Activated CD8-positive, alpha-beta memory T cell treated with anti-CD3 and anti-CD28 coated beads for 36 hours (primary cell): ENCODE measurements around the gene EPHB1. TPM values are rescaled to one million over a fixed set of nuclear protein-coding genes. Genes with fewer than 3 reads are reported as not detected.

Experiments
- CTCF ChIA-PET: fragments of 350-600 bp; sonication (Branson Sonifier 250); formaldehyde crosslinking; loops from one replicate; lab custom pipeline; 2021; ENCODE audit warnings: antibody characterized with exemption; lab: Charles Lee
- POLR2A ChIA-PET: fragments of 350-600 bp; sonication (Branson Sonifier 250); formaldehyde crosslinking; loops from one replicate; lab custom pipeline; 2021; ENCODE audit warnings: antibody characterized with exemption; lab: Charles Lee
- total RNA-seq, 2 experiments: library from RNA; stranded (reverse); gene quantifications; one replicate each; pipeline ENCODE4 v1.2.3, GENCODE V29; 2021

EPHB1 gene
- not detected for total RNA-seq

DNA sequence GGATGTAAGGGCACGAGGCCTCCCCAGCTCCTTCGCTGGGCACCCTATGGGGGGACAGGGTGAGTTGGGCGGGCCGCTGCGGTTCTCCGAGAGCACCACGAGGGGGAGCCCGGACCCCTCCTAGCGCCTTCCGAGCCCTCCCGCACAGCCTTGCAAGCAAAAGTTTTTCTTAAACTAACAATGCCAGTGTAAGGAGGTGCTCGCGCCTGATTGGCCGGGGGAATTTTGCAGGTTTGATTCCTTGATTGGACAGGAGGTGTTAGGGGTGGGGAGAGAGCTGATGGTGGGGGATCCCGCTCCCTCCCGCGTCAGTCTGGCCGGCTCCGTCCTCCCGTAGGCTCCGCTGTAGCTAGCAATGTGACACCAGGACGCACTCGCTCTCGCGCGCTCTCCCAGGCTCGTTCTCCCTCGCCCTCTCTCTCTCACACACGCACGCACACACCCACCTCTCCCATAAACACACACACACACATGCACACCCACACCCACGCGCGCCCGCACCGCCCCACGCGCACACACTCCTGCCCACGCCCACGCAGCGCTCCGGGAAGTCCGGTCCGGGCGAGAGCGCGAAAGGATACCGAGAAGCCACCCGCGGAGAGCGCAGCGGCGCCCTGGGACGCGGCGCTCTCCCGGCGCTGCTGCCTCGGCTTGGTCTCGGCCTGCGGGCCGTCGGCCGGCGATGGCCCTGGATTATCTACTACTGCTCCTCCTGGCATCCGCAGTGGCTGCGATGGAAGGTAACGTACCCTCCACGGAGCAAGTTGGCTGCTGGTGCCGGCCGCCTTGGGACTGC is at the start of gene EPHB1:
Gene EPHB1, plus strand, starts transcription at position 311 of the 796 bp plus-strand sequence.
- ChIA-PET CTCF (interaction anchor here (0.7 to 1.3 kb wide), 5 partner anchors 9 to 707 kb away, joined by 3 read pairs; no protein-coding TSS in a partner anchor), POLR2A (no interaction called here)

DNA sequence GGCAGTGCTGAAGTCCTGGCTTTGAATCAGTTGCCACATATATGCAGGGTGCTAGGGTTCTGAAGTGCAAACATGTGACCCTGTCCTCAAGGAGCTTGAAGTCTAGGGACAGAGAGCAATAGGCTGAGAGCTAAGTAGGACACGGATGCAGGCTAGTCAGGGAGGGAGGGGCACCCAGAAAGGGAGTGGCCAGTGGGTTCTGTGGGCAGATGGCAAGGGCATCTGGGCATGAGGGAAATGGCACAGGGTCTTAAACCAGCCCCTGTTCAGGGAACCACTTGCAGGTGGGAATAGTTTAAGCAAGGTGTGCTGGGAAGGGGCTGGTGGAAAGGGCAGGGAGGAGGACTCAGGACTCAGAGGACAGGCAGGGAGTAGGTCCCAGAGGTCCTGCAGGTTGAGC is 46.4 kb upstream of the EPHB1 start:
- CTCF ChIA-PET: no interaction called here
- POLR2A ChIA-PET: no interaction called here

DNA sequence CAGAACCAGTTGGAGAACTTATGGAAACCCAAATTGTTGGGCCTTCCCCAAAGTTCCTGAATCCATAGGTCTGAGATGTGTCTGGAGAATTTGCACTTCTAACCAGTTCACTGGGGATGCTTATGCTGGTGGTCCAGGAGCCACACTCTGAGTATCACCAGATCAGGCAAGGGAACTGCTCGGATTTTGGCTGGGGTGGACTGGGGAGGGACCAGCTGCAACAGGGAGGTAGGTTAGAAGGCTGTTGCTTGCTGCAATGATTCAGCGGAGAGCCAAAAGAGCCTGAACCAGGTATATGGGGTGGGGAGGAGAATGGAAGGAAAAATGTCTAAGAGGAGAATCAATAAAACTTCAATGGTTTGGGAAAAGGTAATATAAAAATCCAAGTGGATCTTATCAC is 45.9 kb upstream of the EPHB1 start:
- POLR2A ChIA-PET: no interaction called here

DNA sequence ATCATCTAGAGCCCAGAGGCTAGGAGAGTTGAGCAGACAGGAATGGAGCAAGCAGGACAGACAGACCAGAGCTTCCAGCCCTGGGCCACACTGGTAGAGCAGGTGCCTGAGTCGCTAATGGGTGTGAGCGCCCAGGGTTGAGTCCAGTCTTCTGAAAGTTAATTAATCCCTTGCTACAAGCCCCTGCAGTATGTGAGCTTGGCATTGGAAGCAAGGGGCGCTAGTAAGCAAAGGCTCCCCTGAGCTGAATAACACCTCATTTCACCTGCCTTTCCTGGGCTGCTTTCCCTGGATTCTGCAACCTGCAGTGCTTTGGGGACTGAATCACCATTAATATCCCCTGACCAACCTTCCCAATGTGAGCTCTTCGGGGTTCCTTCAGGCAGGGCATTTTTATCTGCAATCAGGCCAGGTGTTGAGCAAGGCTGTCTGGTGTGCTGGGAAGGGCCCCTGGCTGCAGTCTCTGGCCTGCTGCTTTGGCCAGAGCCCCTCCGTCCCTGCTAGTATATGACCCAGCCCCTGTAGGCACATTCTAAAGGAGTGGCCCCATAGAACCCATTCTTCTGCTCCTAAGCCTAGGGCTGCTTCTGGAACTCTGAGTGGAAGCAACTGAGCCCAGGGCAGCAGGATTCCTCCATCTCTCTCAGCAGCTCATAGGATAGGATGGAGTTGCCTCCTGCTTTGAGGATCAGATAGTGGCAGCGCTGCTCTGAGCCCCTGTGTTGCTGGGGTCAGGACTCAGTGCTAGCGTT is 45.1 kb upstream of the EPHB1 start:
- ChIA-PET CTCF (interaction anchor here (0.6 kb wide), 1 partner anchor 261 kb away, joined by 3 read pairs; no protein-coding TSS in a partner anchor), POLR2A (no interaction called here)

More for the DNA sequence above, 45.9 kb upstream of the EPHB1 start:
- CTCF ChIA-PET: no interaction called here

DNA sequence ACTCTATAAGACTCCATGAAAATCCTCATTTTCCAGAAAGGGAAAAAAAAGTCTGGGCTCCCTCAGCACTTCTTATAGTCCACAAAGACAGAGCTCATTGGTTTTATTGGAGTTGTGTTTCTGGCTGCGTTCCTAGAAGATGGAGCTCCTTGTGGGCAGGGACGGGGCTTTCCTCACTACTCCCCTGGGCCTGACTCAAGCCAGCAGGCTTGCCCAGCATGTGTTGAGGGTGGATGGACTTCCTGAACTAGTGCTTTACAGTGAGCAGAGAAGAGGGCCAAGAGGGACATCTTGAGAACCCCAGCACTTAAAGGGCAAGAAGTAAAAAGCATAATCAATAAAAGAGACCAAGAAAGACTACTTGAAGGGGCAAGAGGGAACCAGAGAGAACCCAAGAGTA is 43.2 kb upstream of the EPHB1 start:
- POLR2A ChIA-PET: no interaction called here
- CTCF ChIA-PET: no interaction called here

DNA sequence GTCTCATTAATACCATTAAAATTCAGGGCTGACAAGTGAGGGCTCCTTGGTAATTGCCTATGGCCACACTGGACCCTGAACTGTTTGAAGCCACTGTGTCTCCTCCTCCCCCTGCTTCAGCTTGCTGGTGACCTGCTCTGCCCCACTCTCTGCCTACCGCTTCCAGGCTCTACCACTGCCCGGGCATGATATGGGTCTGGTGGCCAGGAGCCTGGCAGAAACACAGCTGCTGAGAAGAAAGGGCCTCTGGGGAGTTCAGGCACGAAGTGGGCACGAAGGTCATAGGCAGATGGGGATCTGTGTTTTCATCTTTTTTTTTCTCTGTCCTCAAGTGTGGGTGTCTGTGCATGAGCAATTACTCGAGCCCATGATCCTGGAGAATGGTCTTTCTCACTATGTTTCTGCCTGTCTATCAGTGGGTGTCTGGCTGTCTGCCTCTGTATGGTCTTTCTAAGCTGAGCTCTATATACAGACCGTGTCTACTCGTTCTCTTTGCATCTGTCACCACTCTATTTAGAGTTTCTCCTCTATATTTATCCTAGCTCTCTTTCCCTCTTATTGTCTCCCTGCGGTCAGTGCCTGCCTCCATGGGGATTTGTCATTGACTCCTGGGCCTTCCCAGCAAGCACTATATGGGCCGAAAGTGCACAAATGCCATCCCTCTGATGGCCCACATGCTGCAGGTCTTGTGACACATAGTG is 42.1 kb upstream of the EPHB1 start:
- POLR2A ChIA-PET: no interaction called here
- CTCF ChIA-PET: no interaction called here

DNA sequence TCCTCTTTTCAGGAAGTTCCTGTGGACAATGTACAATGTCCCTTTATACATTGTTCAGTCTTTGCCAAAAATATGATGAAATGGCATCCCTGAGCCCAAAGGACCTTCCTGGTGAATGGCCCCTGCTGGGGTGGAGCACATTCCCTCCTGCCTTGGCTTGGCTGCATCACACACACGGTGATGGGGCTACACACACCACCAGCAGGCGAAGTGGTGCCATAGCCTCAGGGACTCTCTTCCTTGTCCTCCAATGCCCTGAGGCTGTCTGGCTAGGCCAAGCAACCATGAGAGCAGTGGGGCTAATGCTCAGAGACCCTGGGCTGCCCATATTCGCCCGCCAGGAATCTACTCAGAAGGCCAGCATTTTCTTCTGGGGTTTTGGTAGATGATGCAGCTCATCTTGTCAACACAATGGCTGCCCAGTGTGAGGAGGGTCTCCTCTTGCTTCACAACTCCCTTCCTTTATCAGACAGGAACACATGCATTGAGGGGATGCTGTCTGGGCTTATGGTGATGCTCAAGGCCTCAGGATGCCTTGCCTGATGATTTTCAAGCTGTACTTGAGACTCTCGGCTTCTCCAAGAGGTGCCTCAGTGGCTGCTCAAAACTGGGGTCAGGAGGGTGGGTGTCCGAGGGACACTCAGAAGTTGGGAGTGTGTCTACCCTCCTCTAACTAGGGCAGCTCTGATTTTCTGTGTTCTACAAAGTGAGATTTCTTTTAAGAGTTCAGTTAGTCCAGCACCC is 40.9 kb upstream of the EPHB1 start:
- POLR2A ChIA-PET: no interaction called here
- CTCF ChIA-PET: interaction anchor here (0.8 to 1.8 kb wide), 4 partner anchors 10 to 762 kb away, joined by 3 to 13 read pairs (median 4); no protein-coding TSS in a partner anchor

DNA sequence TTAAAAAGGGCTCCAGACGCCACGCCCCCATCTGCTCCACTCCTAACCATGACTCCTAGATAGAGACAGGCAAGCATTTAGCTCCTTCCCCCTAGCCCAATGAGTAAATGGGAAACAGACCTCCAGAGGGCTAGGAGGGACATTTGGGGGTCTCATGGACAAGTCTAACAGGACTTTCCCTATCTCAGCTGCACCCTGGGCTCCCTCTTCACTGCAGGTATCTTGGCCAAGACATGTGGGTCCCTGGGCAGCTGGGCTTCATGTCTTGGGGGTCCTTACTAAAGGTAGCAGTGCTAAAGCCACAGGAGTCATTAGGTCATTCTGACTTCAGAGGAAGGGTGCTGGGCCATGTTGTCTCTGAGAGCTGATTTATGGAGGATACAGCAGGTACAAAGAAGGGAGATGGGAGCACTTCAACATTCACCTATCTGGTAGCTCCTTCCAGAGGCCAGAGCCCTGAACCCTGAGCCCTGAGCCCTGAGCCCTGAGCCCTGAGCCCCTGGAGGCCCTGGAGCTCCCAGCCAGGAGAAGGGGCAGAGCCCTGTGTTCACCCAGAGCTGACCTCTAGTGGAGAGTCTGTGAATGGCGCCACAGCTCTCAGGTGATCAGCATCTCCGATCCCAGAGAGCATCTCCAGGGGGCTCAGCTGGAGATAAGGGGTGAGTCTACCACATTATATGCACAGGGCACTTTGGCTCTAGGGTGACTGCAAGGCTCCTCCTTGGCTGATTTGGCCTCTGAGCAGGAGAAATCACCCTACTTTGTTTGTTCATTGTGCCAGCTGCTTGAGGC is 40.1 kb upstream of the EPHB1 start:
- ChIA-PET CTCF (interaction anchor here (0.8 to 1.8 kb wide), 4 partner anchors 9 to 763 kb away, joined by 3 to 13 read pairs (median 4); no protein-coding TSS in a partner anchor), POLR2A (no interaction called here)

DNA sequence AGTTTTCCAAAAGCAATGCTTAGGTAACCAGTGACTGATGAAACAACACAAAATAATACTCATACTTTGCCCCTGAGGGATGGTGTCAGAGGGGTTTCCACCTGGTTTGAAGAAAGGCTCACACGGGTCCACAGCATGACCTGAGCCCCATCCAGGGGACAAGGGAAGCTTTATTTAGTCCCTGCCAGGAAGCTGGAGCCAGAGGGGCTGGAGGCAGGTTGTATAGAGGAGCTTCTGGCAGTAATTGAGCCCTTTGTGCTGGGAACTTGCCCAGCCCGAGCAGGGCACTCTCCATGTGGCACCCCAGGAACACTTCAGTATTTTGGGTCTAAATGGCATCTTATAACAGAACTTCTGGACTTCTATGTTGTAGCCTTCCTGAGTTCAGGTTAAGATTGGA is 39.2 kb upstream of the EPHB1 start:
- ChIA-PET CTCF (interaction anchor here (1.1 to 1.8 kb wide), 2 partner anchors 8 to 154 kb away, joined by 4 to 13 read pairs; no protein-coding TSS in a partner anchor), POLR2A (no interaction called here)

DNA sequence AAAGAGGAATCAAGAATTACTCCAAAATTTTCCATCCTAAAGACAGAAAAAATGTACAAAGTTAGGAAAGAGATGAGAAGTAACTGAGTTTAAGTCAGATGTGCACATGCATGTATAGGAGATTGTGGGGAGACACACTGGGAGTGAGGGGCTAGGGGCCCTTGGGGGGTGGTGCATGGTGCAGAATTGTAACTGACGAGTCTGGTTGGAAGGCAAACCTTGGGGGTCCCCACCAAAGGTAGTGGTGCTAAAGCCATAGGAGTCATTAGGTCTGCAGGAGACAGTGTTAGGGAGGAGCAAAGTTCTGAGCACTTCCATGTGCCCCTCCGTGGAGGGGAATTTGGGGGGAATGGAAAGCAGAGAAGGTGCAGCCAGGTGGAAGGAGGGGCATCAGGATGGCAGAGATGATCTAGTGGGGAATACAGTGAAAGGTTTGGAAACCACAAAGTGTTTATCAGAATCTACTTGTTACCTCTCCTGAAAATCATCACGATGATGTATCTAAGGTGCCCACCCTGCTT is 37.5 kb upstream of the EPHB1 start:
- CTCF ChIA-PET: no interaction called here
- POLR2A ChIA-PET: no interaction called here

DNA sequence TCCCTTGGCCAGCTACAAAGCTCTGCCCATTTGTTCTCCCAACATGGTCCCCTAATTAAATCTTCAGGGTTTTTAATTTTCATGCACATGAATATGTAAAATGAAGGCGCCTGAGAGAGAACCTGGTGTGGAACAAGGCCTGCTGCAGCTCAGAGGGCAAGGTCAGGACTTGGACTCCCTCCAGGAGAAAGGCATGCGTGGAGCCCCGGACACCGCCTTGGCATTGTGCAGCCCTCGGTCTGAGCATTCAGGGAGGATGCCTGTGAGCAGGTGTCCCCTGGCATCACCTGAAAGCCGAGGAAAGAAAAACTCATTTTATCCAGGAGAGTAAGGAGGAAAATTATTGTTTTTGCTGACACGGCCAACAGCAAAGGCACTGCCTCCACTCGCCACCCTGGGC is 33.8 kb upstream of the EPHB1 start:
- CTCF ChIA-PET: no interaction called here
- POLR2A ChIA-PET: no interaction called here

DNA sequence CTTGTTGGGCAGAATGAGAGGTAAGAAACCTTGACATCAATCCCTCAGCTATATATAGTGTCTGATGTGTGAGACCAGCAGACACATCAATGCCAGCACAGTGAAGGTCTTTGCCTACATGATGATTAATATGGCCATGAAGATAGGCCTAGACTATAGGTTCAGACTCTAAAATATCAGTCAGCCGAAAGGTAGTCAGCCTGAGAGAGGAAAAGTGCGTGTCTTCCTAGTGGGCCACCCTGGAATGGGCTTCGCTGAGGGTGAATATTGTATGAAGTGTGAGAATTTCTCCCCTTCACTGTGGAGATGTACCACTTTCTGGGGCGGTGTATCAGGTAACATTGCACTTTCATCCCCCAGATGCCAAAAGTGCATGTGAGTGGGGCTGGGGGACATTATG is 33.0 kb upstream of the EPHB1 start:
- ChIA-PET CTCF (no interaction called here), POLR2A (no interaction called here)

DNA sequence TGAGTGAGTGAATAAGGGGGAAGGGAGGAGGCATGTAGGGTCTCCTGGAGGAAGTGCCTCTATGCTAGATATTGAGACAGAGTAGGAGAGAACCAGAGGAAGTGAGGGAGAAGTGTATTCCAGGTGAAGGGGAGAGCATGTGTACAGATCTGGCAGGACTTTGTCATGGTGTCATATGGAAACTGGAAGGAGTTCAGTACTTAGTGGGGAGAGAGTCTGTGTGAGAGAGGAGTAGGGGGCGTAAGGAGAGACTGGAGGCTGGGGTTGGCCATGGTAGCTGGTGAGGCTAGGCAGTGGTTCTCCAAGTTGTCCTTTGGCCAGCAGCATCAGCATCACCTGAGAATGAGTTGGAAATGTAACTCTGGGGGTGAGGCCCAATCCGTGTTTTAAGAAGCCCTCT is 29.6 kb upstream of the EPHB1 start:
- CTCF ChIA-PET: no interaction called here
- POLR2A ChIA-PET: no interaction called here

DNA sequence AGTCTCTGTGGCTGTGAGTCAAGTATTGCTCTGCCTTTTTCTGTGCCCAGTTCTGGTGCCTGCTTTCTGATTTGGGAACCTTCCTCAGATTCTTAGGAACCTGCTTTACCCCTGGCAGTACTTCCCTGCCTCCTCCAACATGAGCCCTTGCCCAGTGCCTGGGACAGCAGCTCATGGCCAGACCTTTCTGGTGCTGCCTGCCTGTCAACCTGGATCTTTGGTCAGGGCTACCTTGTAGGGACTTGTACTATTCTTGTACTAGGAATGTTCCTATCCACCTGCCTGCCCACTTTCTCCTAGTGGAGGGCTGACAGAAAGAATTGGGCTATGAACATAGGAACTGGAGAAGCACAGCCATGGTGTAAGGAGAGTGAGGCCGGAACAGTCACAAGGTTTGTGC is 28.8 kb upstream of the EPHB1 start:
- POLR2A ChIA-PET: no interaction called here
- CTCF ChIA-PET: no interaction called here

DNA sequence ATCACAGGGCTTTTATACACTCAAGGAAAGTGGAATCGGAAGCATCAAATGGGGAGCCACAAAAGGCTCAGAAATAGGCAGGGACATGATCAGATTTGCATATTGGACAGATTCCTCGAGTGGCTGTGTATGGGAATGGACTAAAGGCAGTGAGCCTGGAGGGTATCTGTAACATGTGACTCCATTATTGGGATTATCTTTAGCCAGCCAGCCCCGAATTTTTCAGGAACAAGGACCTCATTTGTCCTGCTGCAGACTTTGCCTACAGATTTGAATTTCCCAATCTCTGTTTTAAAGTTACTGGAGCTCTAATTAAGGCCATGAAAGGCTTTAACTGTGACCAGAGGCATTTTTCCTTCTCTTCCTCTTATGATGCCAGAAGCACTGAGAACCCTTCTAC is 26.9 kb upstream of the EPHB1 start:
- ChIA-PET CTCF (no interaction called here), POLR2A (no interaction called here)

DNA sequence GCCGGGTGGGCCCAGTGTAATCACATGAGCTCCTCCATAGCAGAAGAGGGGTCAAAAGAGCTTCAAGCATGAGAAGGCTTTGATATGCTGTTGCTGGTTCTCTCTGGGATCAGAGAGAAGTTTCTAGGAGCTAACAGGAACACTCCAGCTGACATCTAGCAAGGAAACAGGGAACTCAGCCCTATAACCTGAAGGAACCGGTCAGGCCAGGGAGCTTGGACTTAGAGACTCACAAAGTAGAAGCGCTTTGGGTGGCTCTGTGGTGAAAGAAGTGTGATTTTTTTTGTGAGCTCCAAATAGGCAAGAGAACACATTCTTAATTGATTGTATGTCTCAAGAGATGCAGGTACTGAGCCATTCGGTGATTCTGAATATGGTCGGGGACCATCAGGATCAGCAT is 26.2 kb upstream of the EPHB1 start:
- ChIA-PET POLR2A (no interaction called here), CTCF (no interaction called here)

DNA sequence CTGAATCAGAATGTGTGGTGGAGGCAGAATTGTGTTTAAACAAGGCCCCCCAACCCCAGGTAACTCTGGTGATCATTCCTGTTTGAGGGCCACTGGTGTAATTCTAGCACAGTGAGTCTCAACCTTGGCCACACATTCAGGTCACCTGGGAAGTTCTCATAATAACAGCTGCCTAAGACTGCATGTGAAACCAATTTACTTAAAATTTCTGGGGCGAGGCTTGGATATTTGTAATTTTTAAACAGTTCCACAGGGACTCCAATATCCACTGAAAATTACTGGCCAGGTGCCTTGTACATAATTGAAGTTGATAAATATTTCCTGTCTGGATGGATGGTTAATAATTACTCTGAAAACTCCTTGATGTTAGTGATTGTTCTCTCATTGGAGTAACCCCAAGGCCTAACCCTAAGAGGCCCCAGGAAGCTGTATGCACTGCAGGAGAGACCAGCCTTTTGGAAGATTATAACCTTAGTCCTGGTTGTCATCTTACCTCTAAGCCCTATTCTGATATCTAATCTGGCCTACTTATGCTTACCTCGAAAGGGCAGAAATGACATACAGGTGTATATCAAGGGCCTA is 25.7 kb upstream of the EPHB1 start:
- ChIA-PET CTCF (no interaction called here), POLR2A (no interaction called here)

DNA sequence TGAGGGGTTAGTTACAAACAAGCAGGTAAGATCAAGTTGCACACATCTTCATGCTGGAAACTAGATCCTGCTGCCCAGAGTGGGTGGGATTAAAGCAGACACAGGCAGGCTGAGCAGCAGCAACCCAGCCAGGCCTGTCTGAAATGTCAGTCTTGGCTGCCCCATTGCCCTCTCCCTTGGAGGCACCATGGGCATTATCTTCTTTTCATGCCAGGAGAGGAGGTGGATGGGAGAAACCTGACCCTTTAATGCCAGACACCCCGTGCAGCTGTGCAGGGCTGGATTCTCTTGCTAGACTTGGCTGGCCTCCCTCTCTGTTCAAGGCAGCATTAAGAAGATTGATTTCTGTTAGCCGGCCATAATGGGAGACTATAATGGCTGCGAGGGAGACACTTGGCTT is 23.0 kb upstream of the EPHB1 start:
- POLR2A ChIA-PET: no interaction called here
- CTCF ChIA-PET: no interaction called here
